Measurements from ENCODE around the gene COL7A1.

DNA sequence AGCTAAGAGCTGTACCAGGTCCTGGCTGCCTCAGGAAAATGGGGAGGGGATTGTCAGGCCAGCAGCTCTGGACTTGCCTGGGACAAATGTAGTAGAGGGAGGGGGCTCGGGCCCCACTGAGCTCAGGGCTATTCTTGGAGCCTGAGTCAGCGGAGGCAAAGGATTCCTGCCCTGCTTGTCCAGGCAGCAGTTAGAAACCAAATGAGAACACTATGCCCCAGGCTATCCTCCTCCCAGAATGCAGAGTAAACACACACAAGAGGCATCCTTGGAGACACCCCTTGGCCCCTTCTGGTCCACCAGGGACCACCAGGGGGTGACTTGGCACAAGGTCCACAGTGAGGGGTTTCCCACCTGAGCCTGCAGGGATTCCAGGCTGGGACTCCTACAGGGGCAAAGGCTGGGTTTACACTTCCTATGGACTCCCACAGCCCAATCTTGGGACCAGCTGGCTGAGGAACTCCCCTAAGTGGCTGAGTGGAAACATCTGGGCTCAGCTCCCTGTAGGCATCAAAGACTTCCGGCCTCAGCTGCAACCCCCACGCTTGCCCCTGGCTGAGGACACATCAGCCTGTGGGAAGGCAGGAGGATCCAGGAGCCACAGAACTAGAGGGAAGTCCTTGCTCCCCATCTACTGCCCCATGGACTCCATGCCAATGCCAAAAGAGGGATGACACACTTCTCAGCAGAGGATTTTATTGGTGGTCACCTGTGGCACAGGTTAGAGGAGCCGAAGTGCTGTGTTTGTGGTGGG, 3.4 kb upstream of the COL7A1 start:
- TF ChIP-seq POLR2A (IDR thresholded peaks at IDR 0.05), result peak; percentile 23 to 32
- TF ChIP-seq, protein P1, sequence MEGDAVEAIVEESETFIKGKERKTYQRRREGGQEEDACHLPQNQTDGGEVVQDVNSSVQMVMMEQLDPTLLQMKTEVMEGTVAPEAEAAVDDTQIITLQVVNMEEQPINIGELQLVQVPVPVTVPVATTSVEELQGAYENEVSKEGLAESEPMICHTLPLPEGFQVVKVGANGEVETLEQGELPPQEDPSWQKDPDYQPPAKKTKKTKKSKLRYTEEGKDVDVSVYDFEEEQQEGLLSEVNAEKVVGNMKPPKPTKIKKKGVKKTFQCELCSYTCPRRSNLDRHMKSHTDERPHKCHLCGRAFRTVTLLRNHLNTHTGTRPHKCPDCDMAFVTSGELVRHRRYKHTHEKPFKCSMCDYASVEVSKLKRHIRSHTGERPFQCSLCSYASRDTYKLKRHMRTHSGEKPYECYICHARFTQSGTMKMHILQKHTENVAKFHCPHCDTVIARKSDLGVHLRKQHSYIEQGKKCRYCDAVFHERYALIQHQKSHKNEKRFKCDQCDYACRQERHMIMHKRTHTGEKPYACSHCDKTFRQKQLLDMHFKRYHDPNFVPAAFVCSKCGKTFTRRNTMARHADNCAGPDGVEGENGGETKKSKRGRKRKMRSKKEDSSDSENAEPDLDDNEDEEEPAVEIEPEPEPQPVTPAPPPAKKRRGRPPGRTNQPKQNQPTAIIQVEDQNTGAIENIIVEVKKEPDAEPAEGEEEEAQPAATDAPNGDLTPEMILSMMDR (IDR thresholded peaks at IDR 0.05), result peak in 1 of 4 experiments; percentile 7

All from uterus (tissue), 2 donors.